Caco-2 (cell line): Measurements from ENCODE around the gene VWA5B1. TPM values are rescaled to one million over a fixed set of nuclear protein-coding genes. Genes with fewer than 3 reads are reported as not detected.

Experiments used
- BruUV-seq: library from RNA; stranded (reverse); fragments of 400-500 nt; replicated peaks from 2 replicates; lab custom pipeline; 2021; lab: Mats Ljungman, UMichigan
- CTCF ChIA-PET: fragments of 300-600 bp; sonication (Branson Sonifier 250); formaldehyde crosslinking; loops from one replicate; lab custom pipeline; 2022; ENCODE audit warnings: antibody characterized with exemption; lab: Charles Lee
- POLR2A ChIA-PET: fragments of 300-600 bp; sonication (Branson Sonifier 250); formaldehyde crosslinking; loops from one replicate; lab custom pipeline; 2022; ENCODE audit warnings: antibody characterized with exemption; lab: Charles Lee
- DNase-seq, 2 experiments: peaks; one replicate each; pipeline versions ENCODE4 v3.0.0 to v3.0.0-alpha.2; 2020 to 2022
- H3K27me3 ChIP-seq: replicated peaks from 2 replicates; pipeline ENCODE4 v1.6.0; 2011; ENCODE audit warnings: low read length; ENCODE audit not compliant: control insufficient read depth, insufficient read depth
- H3K36me3 ChIP-seq: 2 replicates; pipeline ENCODE4 v1.5.1; 2011; ENCODE audit warnings: low read length; ENCODE audit not compliant: control insufficient read depth, insufficient read depth
- H3K4me1 ChIP-seq: fragments of 250-450 bp; sonication (Bioruptor Pico); 2 replicates; pipeline ENCODE4 v1.5.1; 2020; ENCODE audit warnings: mild to moderate bottlenecking
- H3K4me3 ChIP-seq: 2 replicates; pipeline ENCODE4 v1.5.1; 2011; ENCODE audit warnings: low read depth, mild to moderate bottlenecking, control low read depth, low read length
- H3K9me3 ChIP-seq: fragments of 250-450 bp; sonication (Bioruptor Pico); 2 replicates; pipeline ENCODE4 v1.5.1; 2020; ENCODE audit warnings: mild to moderate bottlenecking, moderate library complexity
- H3K27ac Mint-ChIP-seq: one replicate; pipeline ENCODE4 v1.8.0; 2022; ENCODE audit warnings: mixed read lengths; ENCODE audit not compliant: unreplicated experiment
- H3K27me3 Mint-ChIP-seq: one replicate; pipeline ENCODE4 v1.8.0; 2022; ENCODE audit warnings: mixed read lengths; ENCODE audit not compliant: insufficient read depth, unreplicated experiment
- H3K36me3 Mint-ChIP-seq: one replicate; pipeline ENCODE4 v1.8.0; 2022; ENCODE audit warnings: mild to moderate bottlenecking, mixed read lengths; ENCODE audit not compliant: insufficient read depth, unreplicated experiment
- H3K4me1 Mint-ChIP-seq: one replicate; pipeline ENCODE4 v1.8.0; 2022; ENCODE audit warnings: low read depth, mixed read lengths; ENCODE audit not compliant: unreplicated experiment
- H3K4me3 Mint-ChIP-seq: one replicate; pipeline ENCODE4 v1.8.0; 2022; ENCODE audit warnings: mild to moderate bottlenecking, moderate library complexity, mixed read lengths; ENCODE audit not compliant: unreplicated experiment
- H3K9me3 Mint-ChIP-seq: one replicate; pipeline ENCODE4 v1.8.0; 2022; ENCODE audit warnings: mixed read lengths; ENCODE audit not compliant: unreplicated experiment
- intact Hi-C: fragments of 100-400 bp; cut with micrococcal nuclease; formaldehyde crosslinking; loops from one replicate; pipeline ENCODE4 v1.10.0; 2022; ENCODE audit not compliant: unreplicated experiment
- total RNA-seq: library from RNA; stranded (reverse); gene quantifications from 2 replicates; pipeline ENCODE4 v1.2.3, GENCODE V29; 2022
- TF ChIP-seq, protein P1 (sequence below), 2 experiments: fragments of 200-600 bp in 1 of 2; IDR thresholded peaks; 1 replicate in 1 of 2; 2 replicates in 1 of 2; pipeline versions ENCODE4 v1.5.1 to v1.8.0; 2011 to 2022; ENCODE audit warnings: antibody characterized with exemption in 1 of 2, control low read depth in 1 of 2, inconsistent platforms in 1 of 2, low read depth in 1 of 2, low read length in 1 of 2, mild to moderate bottlenecking in 1 of 2, moderate library complexity in 1 of 2; ENCODE audit not compliant: insufficient read depth in 1 of 2, severe bottlenecking in 1 of 2, unreplicated experiment in 1 of 2

Gene VWA5B1
- total RNA-seq, 1 experiment from 2014 or later = not detected

DNA sequence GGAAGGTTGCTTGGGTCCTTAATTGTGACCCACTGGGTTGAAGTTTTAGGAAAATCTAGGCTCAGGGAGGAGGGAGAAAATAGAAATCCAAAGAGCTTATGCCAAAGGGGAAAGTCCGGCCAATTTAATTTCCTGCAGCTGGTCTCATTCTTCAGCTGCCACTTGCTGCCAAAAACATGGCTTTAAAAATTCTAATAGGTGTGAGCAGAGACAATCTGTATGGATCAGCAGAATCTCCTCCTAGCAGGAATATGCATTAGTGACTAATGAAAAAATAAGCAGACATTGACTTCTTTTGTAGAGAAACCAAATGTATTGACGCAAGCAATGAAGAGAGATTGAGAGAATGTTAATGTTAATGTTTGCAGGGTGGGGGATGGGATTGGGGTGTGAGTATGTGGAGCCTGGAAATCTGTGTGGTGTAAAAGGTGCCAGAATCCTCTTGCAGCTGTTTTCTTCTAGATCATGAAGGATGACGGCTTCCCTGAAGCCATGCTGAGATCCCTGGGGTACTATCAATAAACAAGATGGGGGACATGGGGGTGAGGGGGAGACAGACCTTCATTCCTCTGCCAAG lies 35.3 kb downstream of the VWA5B1 start:
- Mint-ChIP-seq H3K27me3 (peaks cover 21% of the 10 kb centered on the region), H3K36me3 (no peaks in the 10 kb centered on the region), H3K4me3 (no peak overlapping the region), H3K27ac (no peak overlapping the region), H3K9me3 (no peaks in the 10 kb centered on the region), H3K4me1 (peaks cover 7% of the 10 kb centered on the region)
- DNase-seq = no peak
- TF ChIP-seq, protein P1, sequence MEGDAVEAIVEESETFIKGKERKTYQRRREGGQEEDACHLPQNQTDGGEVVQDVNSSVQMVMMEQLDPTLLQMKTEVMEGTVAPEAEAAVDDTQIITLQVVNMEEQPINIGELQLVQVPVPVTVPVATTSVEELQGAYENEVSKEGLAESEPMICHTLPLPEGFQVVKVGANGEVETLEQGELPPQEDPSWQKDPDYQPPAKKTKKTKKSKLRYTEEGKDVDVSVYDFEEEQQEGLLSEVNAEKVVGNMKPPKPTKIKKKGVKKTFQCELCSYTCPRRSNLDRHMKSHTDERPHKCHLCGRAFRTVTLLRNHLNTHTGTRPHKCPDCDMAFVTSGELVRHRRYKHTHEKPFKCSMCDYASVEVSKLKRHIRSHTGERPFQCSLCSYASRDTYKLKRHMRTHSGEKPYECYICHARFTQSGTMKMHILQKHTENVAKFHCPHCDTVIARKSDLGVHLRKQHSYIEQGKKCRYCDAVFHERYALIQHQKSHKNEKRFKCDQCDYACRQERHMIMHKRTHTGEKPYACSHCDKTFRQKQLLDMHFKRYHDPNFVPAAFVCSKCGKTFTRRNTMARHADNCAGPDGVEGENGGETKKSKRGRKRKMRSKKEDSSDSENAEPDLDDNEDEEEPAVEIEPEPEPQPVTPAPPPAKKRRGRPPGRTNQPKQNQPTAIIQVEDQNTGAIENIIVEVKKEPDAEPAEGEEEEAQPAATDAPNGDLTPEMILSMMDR (IDR thresholded peaks at IDR 0.05; ENCODE audit: insufficient read depth in 1 of 2, low read depth in 1 of 2, low read length in 1 of 2, severe bottlenecking in 1 of 2, unreplicated experiment in 1 of 2) = no peak
- POLR2A ChIA-PET = no interaction called here
- H3K4me1 ChIP-seq = no peaks in the 10 kb centered on the region
- H3K4me3 ChIP-seq = no peak overlapping the region
- H3K9me3 ChIP-seq = no peaks in the 10 kb centered on the region
- intact Hi-C loops = no loop called here
- no TSS peak for BruUV-seq
- CTCF ChIA-PET = no interaction called here
- no peaks in the 10 kb centered on the region for H3K27me3 ChIP-seq
- no peaks in the 10 kb centered on the region for H3K36me3 ChIP-seq

DNA sequence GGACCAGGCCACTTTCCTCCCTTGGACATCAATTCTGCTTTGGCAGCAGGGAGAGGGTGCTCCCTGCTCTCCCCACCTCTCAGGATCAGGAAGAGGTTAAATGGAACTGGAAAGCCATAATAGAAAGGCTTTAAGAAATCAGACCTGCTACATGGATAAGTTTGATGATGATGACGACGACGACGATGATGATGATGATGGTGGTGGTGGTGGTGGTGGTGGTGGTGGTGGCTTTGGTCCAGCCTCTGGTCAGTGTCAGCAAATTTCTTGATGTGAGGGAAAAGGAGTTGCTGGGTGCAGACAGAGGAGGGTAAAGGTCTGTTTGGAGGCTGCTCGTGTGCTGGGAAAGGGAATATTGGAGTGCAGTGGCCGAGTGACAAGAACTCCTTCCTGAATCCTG lies 36.8 kb downstream of the VWA5B1 start:
- Histone ChIP-seq H3K4me3 (no peak overlapping the region), H3K36me3 (no peaks in the 10 kb centered on the region), H3K9me3 (no peaks in the 10 kb centered on the region), H3K4me1 (no peaks in the 10 kb centered on the region), H3K27me3 (no peaks in the 10 kb centered on the region; the same call in 1 of the 2 replicates)
- intact Hi-C loops = no loop called here
- H3K27me3 Mint-ChIP-seq = peaks cover 9% of the 10 kb centered on the region
- ChIA-PET CTCF (no interaction called here), POLR2A (no interaction called here)
- H3K9me3 Mint-ChIP-seq = no peaks in the 10 kb centered on the region
- H3K4me3 Mint-ChIP-seq = no peak overlapping the region
- BruUV-seq = no TSS peak
- no peak for DNase-seq
- H3K36me3 Mint-ChIP-seq = no peaks in the 10 kb centered on the region
- TF ChIP-seq, protein P1 (IDR thresholded peaks at IDR 0.05; ENCODE audit: insufficient read depth in 1 of 2, low read depth in 1 of 2, low read length in 1 of 2, severe bottlenecking in 1 of 2, unreplicated experiment in 1 of 2) = no peak
- H3K4me1 Mint-ChIP-seq = no peaks in the 10 kb centered on the region
- no peak overlapping the region for H3K27ac Mint-ChIP-seq

DNA sequence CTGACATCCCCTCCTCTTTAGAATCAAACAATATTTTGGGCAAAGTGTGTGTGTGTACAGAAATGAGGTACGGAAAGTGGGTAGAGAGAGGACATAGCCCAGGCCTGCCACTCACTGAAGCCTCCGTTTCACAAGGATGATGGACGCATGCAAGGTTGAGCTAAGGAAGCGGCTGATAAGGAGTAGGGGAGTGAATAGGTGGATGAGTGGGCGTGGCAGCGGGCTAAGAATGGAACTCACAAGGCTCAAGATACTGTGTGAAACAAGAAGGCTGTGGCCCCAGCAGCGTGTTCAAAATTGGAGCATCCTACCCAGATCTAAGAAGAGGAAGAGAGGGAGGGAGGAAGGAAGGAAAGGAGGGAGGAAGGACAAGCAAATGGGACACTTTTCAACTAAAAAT lies 37.5 kb downstream of the VWA5B1 start:
- Histone ChIP-seq H3K4me3 (no peak overlapping the region), H3K4me1 (no peaks in the 10 kb centered on the region), H3K36me3 (no peaks in the 10 kb centered on the region), H3K9me3 (no peaks in the 10 kb centered on the region), H3K27me3 (no peaks in the 10 kb centered on the region; the same call in 1 of the 2 replicates)
- intact Hi-C loops = no loop called here
- H3K27me3 Mint-ChIP-seq = peaks cover 6% of the 10 kb centered on the region
- CTCF ChIA-PET = no interaction called here
- no TSS peak for BruUV-seq
- no peak overlapping the region for H3K4me3 Mint-ChIP-seq
- no peaks in the 10 kb centered on the region for H3K9me3 Mint-ChIP-seq
- no peaks in the 10 kb centered on the region for H3K4me1 Mint-ChIP-seq
- POLR2A ChIA-PET = no interaction called here
- no peak overlapping the region for H3K27ac Mint-ChIP-seq
- TF ChIP-seq, protein P1 (IDR thresholded peaks at IDR 0.05; ENCODE audit: insufficient read depth in 1 of 2, low read depth in 1 of 2, low read length in 1 of 2, severe bottlenecking in 1 of 2, unreplicated experiment in 1 of 2) = no peak
- DNase-seq = no peak
- H3K36me3 Mint-ChIP-seq = no peaks in the 10 kb centered on the region
